ENCODE results near the gene RAB11FIP3. TPM values are rescaled to one million over a fixed set of nuclear protein-coding genes. Genes with fewer than 3 reads are reported as not detected.

The RAB11FIP3 gene
- total RNA-seq, 1 donor from 2014 or later = 44.1 TPM

GRCh38 chr16:524274-525040 is 99.0 kb downstream of the RAB11FIP3 start:
- Histone ChIP-seq H3K27me3 (no peaks in the 10 kb centered on the region), H3K4me1 (peaks cover 16% of the 10 kb centered on the region), H3K9me3 (no peaks in the 10 kb centered on the region), H3K4me3 (no peak overlapping the region), H3K27ac (no peak overlapping the region), H3K36me3 (peaks cover 15% of the 10 kb centered on the region)
- intact Hi-C loops (cut with DNase I) = no loop called here
- no peak for DNase-seq
- TF ChIP-seq CTCF (IDR thresholded peaks at IDR 0.05) = no peak
- no peak for ATAC-seq

- Histone ChIP-seq H3K4me1 (peaks cover 23% of the 10 kb centered on the region), H3K36me3 (peaks cover 9% of the 10 kb centered on the region), H3K4me3 (no peak overlapping the region), H3K27ac (no peak overlapping the region), H3K9me3 (no peaks in the 10 kb centered on the region), H3K27me3 (no peaks in the 10 kb centered on the region)
- no peak for TF ChIP-seq CTCF (IDR thresholded peaks at IDR 0.05)
- intact Hi-C loops (cut with DNase I) = no loop called here
- ATAC-seq = no peak
- DNase-seq = no peak
Observed at GRCh38 chr16:525123-525519, 99.7 kb downstream of the RAB11FIP3 start.

GRCh38 chr16:525520-526180 is 100.2 kb downstream of the RAB11FIP3 start:
- Histone ChIP-seq H3K4me3 (peak overlapping the region; percentile 81), H3K9me3 (no peaks in the 10 kb centered on the region), H3K27ac (peak overlapping the region; percentile 97), H3K4me1 (peaks cover 24% of the 10 kb centered on the region), H3K27me3 (no peaks in the 10 kb centered on the region), H3K36me3 (peaks cover 3% of the 10 kb centered on the region)
- ATAC-seq (no peak), DNase-seq (no peak)
- intact Hi-C loops (cut with DNase I) = no loop called here
- TF ChIP-seq CTCF (IDR thresholded peaks at IDR 0.05) = no peak

- DNase-seq = peak; percentile 84
- H3K4me1 ChIP-seq = peaks cover 24% of the 10 kb centered on the region
- H3K9me3 ChIP-seq = no peaks in the 10 kb centered on the region
- H3K27ac ChIP-seq = peak overlapping the region; percentile 97
- no peaks in the 10 kb centered on the region for H3K36me3 ChIP-seq
- peak overlapping the region; percentile 81 for H3K4me3 ChIP-seq
- peak; percentile 8 for ATAC-seq
- no peaks in the 10 kb centered on the region for H3K27me3 ChIP-seq
- intact Hi-C loops (cut with DNase I) = no loop called here
- no peak for TF ChIP-seq CTCF (IDR thresholded peaks at IDR 0.05)
Observed at GRCh38 chr16:526181-527014, 100.9 kb downstream of the RAB11FIP3 start.

GRCh38 chr16:527015-527903 is 101.8 kb downstream of the RAB11FIP3 start, which contains the start of gene CAPN15:
TSS of gene CAPN15 (plus strand) at chr16:527712. CDS start at chr16:546839, 19,127 bp downstream.
- peaks cover 24% of the 10 kb centered on the region for H3K4me1 ChIP-seq
- peak; percentile 19 for TF ChIP-seq CTCF (IDR thresholded peaks at IDR 0.05)
- H3K9me3 ChIP-seq = no peaks in the 10 kb centered on the region
- ATAC-seq (peak; percentile 91), DNase-seq (peak; percentile 95)
- H3K4me3 ChIP-seq = peak within 1 kb of the TSS; percentile 89
- H3K27ac ChIP-seq = peak within 1 kb of the TSS; percentile 97
- intact Hi-C loops (cut with DNase I) = no loop called here
- no peaks in the 10 kb centered on the region for H3K36me3 ChIP-seq
- no peaks in the 10 kb centered on the region for H3K27me3 ChIP-seq

All from upper lobe of right lung (tissue), 1 donor.